ENCODE results near the gene SLC2A4RG. TPM values are rescaled to one million over a fixed set of nuclear protein-coding genes. Genes with fewer than 3 reads are reported as not detected.

The SLC2A4RG gene
- polyA plus RNA-seq, 1 experiment: 52.0 TPM

- CTCF ChIA-PET: interaction anchor here (0.6 to 5.2 kb wide), 5 partner anchors 10 to 192 kb away, joined by 3 to 71 read pairs (median 9); partner anchors contain the start of gene TPD52L2
- POLR2A ChIA-PET: no interaction called here
- no peak for DNase-seq (ENCODE audit: low read depth)
- Histone ChIP-seq H3K36me3 (ENCODE audit: control insufficient read depth, insufficient read depth, low read length) (no peaks in the 10 kb centered on the region), H3K4me3 (ENCODE audit: low read depth, low read length) (no peak overlapping the region), H3K27me3 (ENCODE audit: control insufficient read depth, insufficient read depth, low read length) (no peaks in the 10 kb centered on the region)
- TF ChIP-seq CTCF (IDR thresholded peaks at IDR 0.05; ENCODE audit: insufficient read depth, low read depth, low read length): no peak
Measured at GRCh38 chr20:63783970-63784369, 44.4 kb downstream of the SLC2A4RG start.

- Histone ChIP-seq H3K36me3 (ENCODE audit: control insufficient read depth, insufficient read depth, low read length) (no peaks in the 10 kb centered on the region), H3K4me3 (ENCODE audit: low read depth, low read length) (no peak overlapping the region), H3K27me3 (ENCODE audit: control insufficient read depth, insufficient read depth, low read length) (no peaks in the 10 kb centered on the region)
- DNase-seq (ENCODE audit: low read depth): no peak
- POLR2A ChIA-PET: no interaction called here
- CTCF ChIA-PET: interaction anchor here (0.9 to 5.2 kb wide), 28 partner anchors 9 to 335 kb away, joined by 3 to 71 read pairs (median 5); partner anchors contain the start of genes ARFRP1, PTK6, TPD52L2 and UCKL1
- no peak for TF ChIP-seq CTCF (IDR thresholded peaks at IDR 0.05; ENCODE audit: insufficient read depth, low read depth, low read length)
Measured at GRCh38 chr20:63785691-63786131, 46.1 kb downstream of the SLC2A4RG start.

GRCh38 chr20:63787302-63787701 is 47.7 kb downstream of the SLC2A4RG start:
- DNase-seq (ENCODE audit: low read depth): no peak
- POLR2A ChIA-PET: no interaction called here
- CTCF ChIA-PET: interaction anchor here (1.2 to 5.2 kb wide), 11 partner anchors 9 to 478 kb away, joined by 3 to 71 read pairs (median 6); partner anchors contain the start of genes SAMD10 and TPD52L2

GRCh38 chr20:63787749-63788148 is 48.2 kb downstream of the SLC2A4RG start:
- ChIA-PET POLR2A (no interaction called here), CTCF (interaction anchor here (1.0 to 4.3 kb wide), 8 partner anchors 9 to 333 kb away, joined by 3 to 14 read pairs (median 6); partner anchors contain the start of genes SAMD10 and TPD52L2)
- no peaks in the 10 kb centered on the region for H3K36me3 ChIP-seq (ENCODE audit: control insufficient read depth, insufficient read depth, low read length)
- no peak for DNase-seq (ENCODE audit: low read depth)
- no peak overlapping the region for H3K4me3 ChIP-seq (ENCODE audit: low read depth, low read length)
- TF ChIP-seq CTCF (IDR thresholded peaks at IDR 0.05; ENCODE audit: insufficient read depth, low read depth, low read length): no peak
- no peaks in the 10 kb centered on the region for H3K27me3 ChIP-seq (ENCODE audit: control insufficient read depth, insufficient read depth, low read length)

More at GRCh38 chr20:63787302-63787701, 47.7 kb downstream of the SLC2A4RG start:
- Histone ChIP-seq H3K4me3 (ENCODE audit: low read depth, low read length) (no peak overlapping the region), H3K27me3 (ENCODE audit: control insufficient read depth, insufficient read depth, low read length) (no peaks in the 10 kb centered on the region), H3K36me3 (ENCODE audit: control insufficient read depth, insufficient read depth, low read length) (no peaks in the 10 kb centered on the region)
- no peak for TF ChIP-seq CTCF (IDR thresholded peaks at IDR 0.05; ENCODE audit: insufficient read depth, low read depth, low read length)

- POLR2A ChIA-PET: no interaction called here
- no peak for TF ChIP-seq CTCF (IDR thresholded peaks at IDR 0.05; ENCODE audit: insufficient read depth, low read depth, low read length)
- CTCF ChIA-PET: interaction anchor here (1.7 to 4.3 kb wide), 2 partner anchors 15 to 184 kb away, joined by 3 to 14 read pairs; no protein-coding TSS in a partner anchor
Measured at GRCh38 chr20:63789836-63790571, 50.4 kb downstream of the SLC2A4RG start.

More at GRCh38 chr20:63789836-63790571, 50.4 kb downstream of the SLC2A4RG start:
- no peak overlapping the region for H3K4me3 ChIP-seq (ENCODE audit: low read depth, low read length)
- H3K27me3 ChIP-seq (ENCODE audit: control insufficient read depth, insufficient read depth, low read length): no peaks in the 10 kb centered on the region
- no peaks in the 10 kb centered on the region for H3K36me3 ChIP-seq (ENCODE audit: control insufficient read depth, insufficient read depth, low read length)
- DNase-seq (ENCODE audit: low read depth): no peak
